GM18520 (cell line): ENCODE data around the gene RIN3.

Experiments used
- ATAC-seq: cut with Tn5 transposase; IDR thresholded peaks from one replicate; pipeline ENCODE4 v1.9.1; 2021; ENCODE audit not compliant: unreplicated experiment

RIN3 gene

GRCh38 chr14:92507174-92507768 is 6.3 kb upstream of the RIN3 start:
- no peak for ATAC-seq

GRCh38 chr14:92510972-92511371 is 2.6 kb upstream of the RIN3 start:
- no peak for ATAC-seq

DNA sequence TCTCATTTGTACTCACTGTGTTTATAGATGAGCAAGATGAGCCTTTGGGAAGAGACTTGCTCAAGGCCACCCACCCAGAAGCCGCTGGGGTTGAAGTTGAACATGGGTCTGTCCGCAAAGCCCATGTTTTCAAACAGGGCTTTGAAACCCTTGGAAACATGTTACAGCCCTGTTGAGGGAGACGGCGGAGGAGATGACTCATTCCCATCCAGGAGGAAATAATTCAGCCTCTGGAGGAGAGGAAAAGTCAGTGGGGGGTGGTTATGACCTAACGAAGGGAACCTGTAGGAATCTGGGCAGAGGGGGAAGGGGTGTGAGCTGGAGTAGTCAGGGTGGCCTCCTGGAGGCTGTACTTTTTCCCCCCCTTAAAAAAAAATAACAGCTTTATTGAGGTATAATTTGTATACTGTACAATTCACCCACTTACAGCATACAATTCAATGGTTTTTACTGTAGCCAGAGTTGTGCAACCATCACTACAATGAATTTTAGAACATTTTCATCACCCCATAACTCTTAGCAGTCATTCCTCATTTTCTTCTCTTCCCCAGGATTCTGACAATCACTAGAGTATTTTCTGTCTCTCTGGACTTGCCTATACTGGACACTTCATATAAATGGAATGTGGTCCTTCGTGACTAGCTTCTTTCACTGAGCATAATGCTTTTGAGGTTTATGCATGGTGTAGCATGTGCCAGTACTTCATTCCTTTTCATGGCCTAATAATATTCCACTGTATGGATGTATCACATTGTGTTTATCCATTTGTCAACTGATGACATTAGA is 1.9 kb upstream of the RIN3 start:
- no peak for ATAC-seq

DNA sequence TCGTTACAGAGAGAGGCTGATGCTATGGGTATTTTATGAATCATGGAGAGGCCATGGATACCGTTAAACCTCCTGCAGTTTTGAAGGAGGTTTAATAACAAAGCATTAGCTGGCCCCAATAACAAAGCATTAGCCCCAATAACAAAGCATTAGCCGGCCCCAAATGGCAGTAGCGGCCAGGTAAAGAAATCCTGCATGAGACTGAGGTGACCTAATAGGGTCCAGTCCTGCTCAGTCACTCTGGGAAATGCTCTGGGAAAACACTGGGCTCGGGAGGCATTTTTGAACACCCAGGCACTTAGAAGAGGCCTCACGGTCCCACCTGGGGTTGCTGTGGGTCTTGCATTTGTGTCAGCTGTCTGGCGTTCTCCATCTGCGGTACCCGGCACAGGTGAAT is 776 bp upstream of the RIN3 start:
- no peak for ATAC-seq

DNA sequence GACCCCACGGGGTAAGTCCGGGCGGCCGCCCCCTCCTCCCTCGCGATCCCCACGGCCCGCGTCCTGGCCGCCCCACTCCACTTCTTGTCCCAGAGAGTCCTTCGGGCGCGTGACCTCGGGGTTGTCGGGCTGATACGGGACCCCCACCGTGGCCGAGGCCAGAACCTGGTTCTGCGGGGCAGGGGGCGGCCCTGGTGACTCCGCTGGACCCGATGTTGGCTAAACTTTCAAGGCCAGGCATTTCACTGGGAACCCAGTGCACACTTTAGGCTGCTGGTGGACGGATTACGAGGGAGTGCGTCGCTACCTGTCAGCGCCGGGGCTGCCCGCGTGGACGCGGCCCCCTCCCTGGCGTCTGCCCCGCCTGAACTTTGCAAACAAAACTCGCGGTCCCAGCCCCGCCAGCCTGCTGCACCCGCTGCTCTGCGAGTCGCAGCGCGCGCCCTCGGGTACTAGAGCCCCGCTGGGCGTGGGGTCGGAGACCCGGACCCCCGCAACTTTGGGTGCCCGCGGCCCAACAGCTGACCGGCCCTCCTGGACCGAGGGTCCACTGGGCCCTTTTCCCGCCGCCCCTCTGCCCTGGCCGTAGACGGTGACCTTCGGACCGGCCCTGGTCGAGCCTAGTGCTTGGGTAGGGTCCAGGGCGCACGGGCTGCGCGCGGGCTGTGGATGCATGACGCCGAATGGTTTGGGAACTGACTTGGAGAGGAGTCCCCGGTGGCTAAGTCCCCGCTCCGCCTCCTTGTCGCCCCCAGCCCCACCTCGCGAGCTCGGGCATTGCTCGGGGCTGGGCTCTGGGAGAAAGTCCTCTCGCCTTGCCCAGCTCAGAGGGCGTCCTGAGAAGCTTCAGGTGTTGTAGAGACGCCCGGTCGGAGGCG is 624 bp downstream of the RIN3 start:
- no peak for ATAC-seq

- no peak for ATAC-seq
Measured at GRCh38 chr14:92514844-92515514, 1.4 kb downstream of the RIN3 start.

GRCh38 chr14:92515546-92516343 is 2.2 kb downstream of the RIN3 start:
- ATAC-seq: no peak

- ATAC-seq: no peak
Measured at GRCh38 chr14:92516344-92516965, 2.9 kb downstream of the RIN3 start.

DNA sequence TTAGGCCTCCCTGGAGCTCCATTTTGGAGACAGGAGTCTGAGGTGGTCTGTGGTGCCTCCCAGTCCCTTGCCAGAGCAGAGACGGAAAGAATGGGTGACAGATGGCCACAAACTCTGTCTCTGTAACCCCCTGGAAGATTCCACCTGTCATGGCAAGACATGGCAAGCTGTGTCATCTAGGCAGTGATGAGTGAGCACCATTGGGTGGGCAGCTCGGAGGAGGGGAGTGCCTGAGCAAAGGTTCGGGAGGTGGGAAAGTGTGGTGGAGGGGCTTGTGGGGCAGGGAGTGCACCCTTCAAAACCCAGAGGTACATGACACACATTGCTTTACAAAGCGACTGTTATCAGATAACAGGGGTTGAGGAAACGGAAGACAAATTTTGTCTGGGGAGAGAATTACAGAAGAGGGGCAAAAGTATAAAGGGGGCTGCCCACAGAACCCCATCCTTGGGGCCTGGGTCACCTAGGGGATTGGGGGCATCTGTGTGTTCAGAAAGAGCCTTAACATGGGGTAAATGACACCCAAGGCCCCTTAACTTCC is 3.5 kb downstream of the RIN3 start:
- no peak for ATAC-seq

GRCh38 chr14:92517761-92518160 is 4.2 kb downstream of the RIN3 start:
- no peak for ATAC-seq

- ATAC-seq: no peak
Measured at GRCh38 chr14:92519246-92520101, 5.9 kb downstream of the RIN3 start.

DNA sequence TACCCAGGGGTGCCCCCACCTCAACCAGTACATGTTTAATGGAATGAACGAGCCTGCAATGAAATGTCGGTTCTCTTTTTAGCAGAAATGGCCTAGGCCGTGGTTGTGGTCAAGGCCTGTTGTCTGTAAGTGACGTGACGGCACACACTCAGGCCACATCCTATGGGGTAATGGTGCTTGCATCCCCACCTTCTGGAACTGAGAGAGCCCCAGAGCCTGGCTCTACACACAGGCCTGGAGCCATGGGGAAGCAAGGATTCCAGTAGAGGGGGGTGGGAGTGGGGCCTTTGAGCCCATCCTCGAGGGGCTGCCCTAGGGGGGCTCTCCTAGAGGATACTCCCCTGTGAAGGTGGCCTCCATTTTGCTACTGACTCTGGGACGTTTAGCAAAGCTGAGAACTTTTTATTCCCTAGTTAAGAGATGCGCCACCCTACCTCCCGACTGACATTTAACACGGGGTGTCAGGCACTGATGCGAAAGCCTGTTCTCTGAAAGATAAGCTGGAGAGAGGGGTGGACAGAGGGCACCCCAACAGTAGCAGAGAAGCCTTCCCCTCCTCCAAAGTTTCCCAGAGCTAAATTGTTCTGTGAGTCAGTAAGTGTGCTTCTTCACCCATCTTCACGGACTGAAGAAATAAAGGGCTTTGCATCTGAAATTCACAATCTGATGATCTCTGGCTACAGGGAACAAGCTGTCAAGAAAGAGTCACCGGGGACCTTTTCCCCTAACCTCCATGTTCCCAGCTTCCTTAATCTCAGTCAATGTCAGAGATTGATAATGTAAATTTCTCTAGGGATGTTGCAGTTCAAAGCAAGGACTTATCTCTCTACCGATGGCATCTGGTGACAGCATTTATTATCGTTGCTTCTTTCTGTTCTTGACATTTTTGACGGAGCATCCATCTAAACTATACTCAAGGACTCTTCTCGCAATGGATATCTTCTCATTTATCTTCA is 6.8 kb downstream of the RIN3 start:
- ATAC-seq: no peak

GRCh38 chr14:92521058-92521415 is 7.5 kb downstream of the RIN3 start:
- no peak for ATAC-seq

DNA sequence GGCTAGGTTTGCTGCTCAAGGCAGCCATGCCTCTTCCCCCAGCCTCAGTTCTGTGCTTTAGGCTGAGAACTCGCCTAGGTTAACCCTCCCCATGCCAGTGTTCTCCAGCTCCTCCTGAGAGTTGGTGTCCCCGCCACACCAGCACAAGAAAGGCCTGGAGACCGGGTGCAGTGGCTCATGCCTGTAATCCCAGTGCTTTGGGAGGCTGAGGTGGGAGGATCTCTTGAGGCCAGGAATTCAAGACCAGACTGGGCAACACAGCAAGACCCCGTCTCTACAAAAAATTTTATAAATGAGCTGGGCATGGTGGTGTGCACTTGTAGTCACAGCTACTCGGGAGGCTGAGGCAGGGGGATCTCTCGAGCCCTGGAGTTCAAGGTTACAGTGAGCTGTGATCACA is 10.2 kb downstream of the RIN3 start:
- no peak for ATAC-seq

GRCh38 chr14:92524602-92525185 is 11.1 kb downstream of the RIN3 start:
- no peak for ATAC-seq

DNA sequence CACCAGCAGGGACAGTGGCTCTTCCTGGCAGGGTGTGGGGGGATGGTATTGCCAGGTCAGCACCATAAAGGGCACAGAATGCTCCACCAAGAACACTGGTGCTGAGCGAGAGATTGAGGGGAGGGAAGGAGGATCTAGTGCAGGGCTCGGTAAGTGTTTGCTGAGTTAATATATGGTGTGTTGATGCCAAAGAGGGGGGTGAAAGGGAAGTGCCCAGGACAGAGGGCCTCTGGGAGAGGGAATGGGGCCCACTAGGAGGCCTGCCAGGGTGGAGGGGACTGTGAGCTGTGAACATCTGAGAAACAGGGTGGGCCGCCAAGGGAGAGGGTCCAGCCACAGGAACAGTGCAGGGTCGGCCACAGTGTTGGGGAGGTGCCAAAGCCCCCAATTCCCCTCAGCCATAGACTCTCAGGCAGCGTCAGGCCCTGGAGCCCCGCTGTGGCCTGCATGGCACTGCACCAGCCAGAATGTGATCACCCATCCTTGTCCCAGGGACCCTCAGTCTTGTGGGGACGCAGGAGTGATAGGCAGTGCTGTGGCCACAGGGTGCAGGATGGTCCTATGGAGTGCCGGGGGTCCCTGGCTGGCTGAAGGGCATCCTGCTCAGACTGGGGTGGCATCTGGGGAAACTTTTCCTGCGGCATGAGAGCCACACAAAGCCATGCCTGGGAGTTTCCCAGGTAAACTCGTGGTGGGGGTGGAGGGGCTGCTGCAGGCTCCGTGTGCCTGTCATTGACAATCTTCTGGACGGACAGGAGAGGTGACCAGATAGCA is 11.9 kb downstream of the RIN3 start:
- ATAC-seq: no peak

DNA sequence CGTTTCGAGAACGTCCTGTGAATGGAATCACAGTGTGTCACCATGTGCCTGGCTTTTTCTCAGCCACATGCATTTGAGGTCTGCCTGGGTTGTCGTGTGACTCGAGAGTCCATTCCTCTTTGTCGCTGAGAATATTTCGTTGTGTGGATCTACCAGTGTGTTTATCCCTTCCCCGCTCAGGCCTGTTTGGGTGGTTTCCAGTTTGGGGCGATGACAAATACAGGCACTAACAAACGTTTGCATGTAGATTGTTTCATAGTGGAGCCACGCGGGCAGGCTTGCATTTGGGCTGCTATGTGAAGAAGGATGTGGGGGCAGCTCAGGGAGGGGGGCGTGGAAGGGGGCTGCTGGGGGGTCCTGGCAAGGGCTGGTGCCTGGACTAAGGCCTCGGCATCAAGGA is 14.1 kb downstream of the RIN3 start:
- no peak for ATAC-seq
